WTC11 (cell line): ENCODE data around the gene THSD8. TPM values are rescaled to one million over a fixed set of nuclear protein-coding genes. Genes with fewer than 3 reads are reported as not detected.
"Not testable (repeated sequence)": the region's sequence is repeated elsewhere in the genome, so short reads cannot be mapped to it uniquely, and the experiment has no call there.

ENCODE experiments used
- ATAC-seq: fragments of 200-7000 bp; cut with Tn5 transposase; 2 replicates; pipeline ENCODE4 v1.10.0; 2021; ENCODE audit warnings: mild to moderate bottlenecking, moderate library complexity
- CTCF ChIA-PET: fragments of 300-600 bp; sonication (Branson Sonifier 250); formaldehyde crosslinking; loops from one replicate; lab custom pipeline; 2021; ENCODE audit warnings: antibody characterized with exemption; lab: Charles Lee
- POLR2A ChIA-PET: fragments of 350-600 bp; sonication (Branson Sonifier 250); formaldehyde crosslinking; loops from one replicate; lab custom pipeline; 2021; ENCODE audit warnings: antibody characterized with exemption; lab: Charles Lee
- DNase-seq: peaks from one replicate; pipeline ENCODE4 v3.0.0; 2021; ENCODE audit warnings: low spot score
- H3K27ac Mint-ChIP-seq: 2 replicates; pipeline ENCODE4 v1.8.0; 2021; ENCODE audit warnings: mixed read lengths
- H3K27me3 Mint-ChIP-seq: 2 replicates; pipeline ENCODE4 v1.8.0; 2021; ENCODE audit warnings: low read depth, mild to moderate bottlenecking, moderate library complexity, mixed read lengths
- H3K36me3 Mint-ChIP-seq: 2 replicates; pipeline ENCODE4 v1.8.0; 2021; ENCODE audit warnings: mixed read lengths
- H3K4me1 Mint-ChIP-seq: 2 replicates; pipeline ENCODE4 v1.8.0; 2022; ENCODE audit warnings: mixed read lengths
- H3K4me3 Mint-ChIP-seq: 2 replicates; pipeline ENCODE4 v1.8.0; 2021; ENCODE audit warnings: mild to moderate bottlenecking, moderate library complexity, mixed read lengths
- H3K9me3 Mint-ChIP-seq: 2 replicates; pipeline ENCODE4 v1.8.0; 2021; ENCODE audit warnings: mixed read lengths
- ATF2 ChIP-seq: sonication (generic); formaldehyde crosslinking; IDR thresholded peaks from 2 replicates; pipeline ENCODE4 v1.8.1; 2022; ENCODE audit warnings: low read depth, missing genetic modification reagents, borderline replicate concordance
- CDX4 ChIP-seq: fragments of 250-450 bp; sonication (Bioruptor Pico); IDR thresholded peaks from 2 replicates; pipeline ENCODE4 v1.9.0; 2021; ENCODE audit warnings: moderate library complexity, mild to moderate bottlenecking, inconsistent platforms, borderline replicate concordance
- E2F4 ChIP-seq: sonication (generic); formaldehyde crosslinking; IDR thresholded peaks from 2 replicates; pipeline ENCODE4 v1.8.1; 2022; ENCODE audit warnings: low read depth, mild to moderate bottlenecking, moderate library complexity, missing genetic modification reagents, borderline replicate concordance
- ESRRA ChIP-seq: sonication (generic); formaldehyde crosslinking; IDR thresholded peaks from 2 replicates; pipeline ENCODE4 v1.8.1; 2022; ENCODE audit warnings: mild to moderate bottlenecking, missing genetic modification reagents, borderline replicate concordance
- FOXK1 ChIP-seq: sonication (generic); formaldehyde crosslinking; IDR thresholded peaks from 2 replicates; pipeline ENCODE4 v1.8.0; 2022; ENCODE audit warnings: mild to moderate bottlenecking, moderate library complexity, missing genetic modification reagents
- FOXP1 ChIP-seq: sonication (generic); formaldehyde crosslinking; IDR thresholded peaks from 2 replicates; pipeline ENCODE4 v1.8.0; 2022; ENCODE audit warnings: missing genetic modification reagents, mild to moderate bottlenecking, moderate library complexity, borderline replicate concordance
- GABPB1 ChIP-seq: sonication (generic); formaldehyde crosslinking; IDR thresholded peaks from 2 replicates; pipeline ENCODE4 v1.8.1; 2023; ENCODE audit warnings: mild to moderate bottlenecking, missing genetic modification reagents
- JAZF1 ChIP-seq: fragments of 250-450 bp; sonication (Bioruptor Pico); IDR thresholded peaks from 2 replicates; pipeline ENCODE4 v1.9.0; 2021; ENCODE audit warnings: moderate library complexity, mild to moderate bottlenecking, inconsistent platforms
- MYBL2 ChIP-seq: sonication (generic); formaldehyde crosslinking; IDR thresholded peaks from 2 replicates; pipeline ENCODE4 v1.8.1; 2023; ENCODE audit warnings: mild to moderate bottlenecking, moderate library complexity, missing genetic modification reagents
- NFYB ChIP-seq: sonication (generic); formaldehyde crosslinking; conservative IDR thresholded peaks from 2 replicates; pipeline ENCODE4 v1.8.0; 2022; ENCODE audit warnings: low read depth, missing genetic modification reagents
- OVOL2 ChIP-seq: fragments of 250-450 bp; sonication (Bioruptor Pico); IDR thresholded peaks from 2 replicates; pipeline ENCODE4 v1.9.0; 2021; ENCODE audit warnings: mild to moderate bottlenecking, borderline replicate concordance
- PRRX2 ChIP-seq: fragments of 250-450 bp; sonication (Bioruptor Pico); IDR thresholded peaks from 2 replicates; pipeline ENCODE4 v1.8.0; 2021; ENCODE audit warnings: mild to moderate bottlenecking
- SMAD4 ChIP-seq: sonication (generic); formaldehyde crosslinking; IDR thresholded peaks from 2 replicates; pipeline ENCODE4 v1.8.0; 2022; ENCODE audit warnings: mild to moderate bottlenecking, missing genetic modification reagents
- SP1 ChIP-seq: sonication (generic); formaldehyde crosslinking; conservative IDR thresholded peaks from 2 replicates; pipeline ENCODE4 v1.8.1; 2022; ENCODE audit warnings: missing genetic modification reagents
- TCF7 ChIP-seq: sonication (generic); formaldehyde crosslinking; IDR thresholded peaks from 2 replicates; pipeline ENCODE4 v1.8.0; 2022; ENCODE audit warnings: mild to moderate bottlenecking, low read depth, missing genetic modification reagents, moderate library complexity
- TEAD4 ChIP-seq: sonication (generic); formaldehyde crosslinking; IDR thresholded peaks from 2 replicates; pipeline ENCODE4 v1.8.0; 2022; ENCODE audit warnings: mild to moderate bottlenecking, missing genetic modification reagents
- TP53 ChIP-seq: sonication (generic); formaldehyde crosslinking; IDR thresholded peaks from 2 replicates; pipeline ENCODE4 v1.8.1; 2023; ENCODE audit warnings: mild to moderate bottlenecking, missing genetic modification reagents
- ZMAT4 ChIP-seq: fragments of 250-450 bp; sonication (Bioruptor Pico); IDR thresholded peaks from 2 replicates; pipeline ENCODE4 v1.9.0; 2021; ENCODE audit warnings: mild to moderate bottlenecking
- ZNF121 ChIP-seq: sonication (generic); formaldehyde crosslinking; IDR thresholded peaks from 2 replicates; pipeline ENCODE4 v1.8.0; 2023; ENCODE audit warnings: missing genetic modification reagents
- ZNF138 ChIP-seq: sonication (generic); formaldehyde crosslinking; conservative IDR thresholded peaks from 2 replicates; pipeline ENCODE4 v1.8.1; 2022; ENCODE audit warnings: mild to moderate bottlenecking, moderate library complexity, missing genetic modification reagents
- ZNF219 ChIP-seq: sonication (generic); formaldehyde crosslinking; IDR thresholded peaks from 2 replicates; pipeline ENCODE4 v1.8.0; 2023; ENCODE audit warnings: missing genetic modification reagents, mild to moderate bottlenecking, borderline replicate concordance
- ZNF423 ChIP-seq: fragments of 250-450 bp; sonication (Bioruptor Pico); IDR thresholded peaks from 2 replicates; pipeline ENCODE4 v2.1.2; 2022; ENCODE audit warnings: mild to moderate bottlenecking, moderate library complexity
- total RNA-seq: library from RNA; stranded (reverse); gene quantifications from 3 replicates; pipeline ENCODE4 v1.2.3, GENCODE V29; 2021
- TF ChIP-seq, protein P1 (sequence below): fragments of 200-600 bp; IDR thresholded peaks from 2 replicates; pipeline ENCODE4 v1.8.0; 2022; ENCODE audit warnings: antibody characterized with exemption

The THSD8 gene
- total RNA-seq, 1 experiment from 2014 or later = 30.1 TPM

GRCh38 chr19:12843328-12843727 lies 41.5 kb downstream of the THSD8 start:
- DNase-seq = no peak
- Mint-ChIP-seq H3K27me3 (peaks cover 27% of the 10 kb centered on the region), H3K4me3 (no peak overlapping the region), H3K4me1 (peaks cover 31% of the 10 kb centered on the region), H3K36me3 (peaks cover 9% of the 10 kb centered on the region), H3K9me3 (no peaks in the 10 kb centered on the region), H3K27ac (no peak overlapping the region)
- TF ChIP-seq TCF7 (CRISPR knock-in tag) = no peak
- TF ChIP-seq TP53 (CRISPR knock-in tag) = no peak
- no peak for TF ChIP-seq FOXK1
- TF ChIP-seq MYBL2 (CRISPR knock-in tag) = no peak
- TF ChIP-seq ZNF219 = no peak
- TF ChIP-seq JAZF1 (CRISPR knock-in tag) = no peak
- TF ChIP-seq ATF2 (CRISPR knock-in tag) = no peak
- TF ChIP-seq, protein P1, sequence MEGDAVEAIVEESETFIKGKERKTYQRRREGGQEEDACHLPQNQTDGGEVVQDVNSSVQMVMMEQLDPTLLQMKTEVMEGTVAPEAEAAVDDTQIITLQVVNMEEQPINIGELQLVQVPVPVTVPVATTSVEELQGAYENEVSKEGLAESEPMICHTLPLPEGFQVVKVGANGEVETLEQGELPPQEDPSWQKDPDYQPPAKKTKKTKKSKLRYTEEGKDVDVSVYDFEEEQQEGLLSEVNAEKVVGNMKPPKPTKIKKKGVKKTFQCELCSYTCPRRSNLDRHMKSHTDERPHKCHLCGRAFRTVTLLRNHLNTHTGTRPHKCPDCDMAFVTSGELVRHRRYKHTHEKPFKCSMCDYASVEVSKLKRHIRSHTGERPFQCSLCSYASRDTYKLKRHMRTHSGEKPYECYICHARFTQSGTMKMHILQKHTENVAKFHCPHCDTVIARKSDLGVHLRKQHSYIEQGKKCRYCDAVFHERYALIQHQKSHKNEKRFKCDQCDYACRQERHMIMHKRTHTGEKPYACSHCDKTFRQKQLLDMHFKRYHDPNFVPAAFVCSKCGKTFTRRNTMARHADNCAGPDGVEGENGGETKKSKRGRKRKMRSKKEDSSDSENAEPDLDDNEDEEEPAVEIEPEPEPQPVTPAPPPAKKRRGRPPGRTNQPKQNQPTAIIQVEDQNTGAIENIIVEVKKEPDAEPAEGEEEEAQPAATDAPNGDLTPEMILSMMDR = no peak
- TF ChIP-seq FOXP1 (CRISPR knock-in tag) = no peak
- TF ChIP-seq CDX4 = no peak
- no peak for TF ChIP-seq GABPB1 (CRISPR knock-in tag)
- CTCF ChIA-PET = no interaction called here
- POLR2A ChIA-PET = no interaction called here
- no peak for ATAC-seq

- ATAC-seq = no peak
- Mint-ChIP-seq H3K9me3 (no peaks in the 10 kb centered on the region), H3K36me3 (peaks cover 12% of the 10 kb centered on the region), H3K27ac (no peak overlapping the region), H3K27me3 (peaks cover 25% of the 10 kb centered on the region), H3K4me1 (peaks cover 28% of the 10 kb centered on the region), H3K4me3 (no peak overlapping the region)
- POLR2A ChIA-PET = no interaction called here
- TF ChIP-seq ZNF138 (CRISPR knock-in tag) (no peak), SMAD4 (CRISPR knock-in tag) (no peak), NFYB (CRISPR knock-in tag) (no peak), ZNF423 (CRISPR knock-in tag) (no peak), PRRX2 (CRISPR knock-in tag) (no peak), ZMAT4 (CRISPR knock-in tag) (no peak), E2F4 (CRISPR knock-in tag) (no peak), ESRRA (no peak), OVOL2 (CRISPR knock-in tag) (no peak), ZNF121 (CRISPR knock-in tag) (no peak), ATF2 (CRISPR knock-in tag) (no peak), SP1 (CRISPR knock-in tag) (no peak), TEAD4 (CRISPR knock-in tag) (no peak)
- no peak for DNase-seq
- CTCF ChIA-PET = interaction anchor here (0.8 to 1.1 kb wide), 2 partner anchors 41 to 83 kb away, joined by 4 to 6 read pairs; no protein-coding TSS in a partner anchor
Observed at GRCh38 chr19:12843999-12844732, 42.3 kb downstream of the THSD8 start.

DNA sequence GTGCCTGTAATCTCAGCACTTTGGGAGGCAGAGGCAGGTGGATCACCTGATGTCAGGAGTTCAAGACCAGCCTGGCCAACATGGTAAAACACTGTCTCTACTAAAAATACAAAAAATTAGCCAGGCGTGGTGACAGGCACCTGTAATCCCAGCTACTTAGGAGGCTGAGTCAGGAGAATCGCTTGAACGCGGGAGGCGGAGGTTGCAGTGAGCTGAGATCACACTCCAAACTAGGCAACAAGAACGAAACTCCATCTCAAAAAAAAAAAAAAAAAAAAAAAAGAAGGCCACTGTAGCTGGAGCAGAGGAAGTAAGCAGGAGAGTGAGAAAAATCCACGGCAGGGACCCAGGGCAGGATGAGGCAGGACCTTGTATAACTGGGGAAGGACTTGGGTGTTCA lies 44.7 kb downstream of the THSD8 start:
- Mint-ChIP-seq H3K4me1 (peaks cover 11% of the 10 kb centered on the region), H3K27me3 (peaks cover 21% of the 10 kb centered on the region), H3K36me3 (peaks cover 12% of the 10 kb centered on the region)
- H3K4me3 Mint-ChIP-seq, H3K27ac Mint-ChIP-seq, H3K9me3 Mint-ChIP-seq, ATAC-seq, DNase-seq: not testable (repeated sequence)
- POLR2A ChIA-PET = interaction anchor here (0.6 to 1.1 kb wide), 3 partner anchors 11 to 165 kb away, joined by 3 to 5 read pairs (median 4); partner anchors contain the start of gene DHPS
- CTCF ChIA-PET = interaction anchor here (0.6 to 3.6 kb wide), 24 partner anchors 7 to 207 kb away, joined by 3 to 103 read pairs (median 10); partner anchors contain the start of genes DNASE2, GCDH, HOOK2 and JUNB
